A549 (cell line): Measurements from ENCODE around the gene RNF152. TPM values are rescaled to one million over a fixed set of nuclear protein-coding genes. Genes with fewer than 3 reads are reported as not detected.

Source experiments
- ATAC-seq, 2 experiments: fragments of 200-7000 bp in 1 of 2; fragments of >200 bp in 1 of 2; cut with Nextera tagmentation in 1 of 2; cut with Tn5 transposase in 1 of 2; 3 replicates each; pipeline versions ENCODE4 v1.8.0 to v1.9.1; 2018 to 2020; ENCODE audit warnings: mild to moderate bottlenecking in 1 of 2, moderate library complexity in 1 of 2
- CTCF ChIA-PET: fragments of 300-600 bp; sonication (Branson Sonifier 250); formaldehyde crosslinking; extraction: SDS; loops from one replicate; lab custom pipeline; 2021; ENCODE audit warnings: antibody characterized with exemption, inconsistent platforms; lab: Yijun Ruan, JAX
- POLR2A ChIA-PET: fragments of 350-600 bp; formaldehyde crosslinking; extraction: SDS; loops from one replicate; lab custom pipeline; 2021; ENCODE audit warnings: antibody characterized with exemption, inconsistent platforms; lab: Yijun Ruan, JAX
- DNase-seq, 2 experiments: peaks; one replicate each; pipeline versions ENCODE4 v3.0.0 to v3.0.0-alpha.2; 2011 to 2016; ENCODE audit warnings: low read depth in 1 of 2, low spot score in 1 of 2
- FAIRE-seq: peaks from 2 replicates; lab custom pipeline; 2011; peaks lifted over from hg19 to GRCh38; lab: Jason Lieb, UNC
- H3K27ac ChIP-seq, 2 experiments: fragments of >200 bp; sonication (Bioruptor Twin); formaldehyde crosslinking; 3 replicates each; pipeline ENCODE4 v1.5.1; 2016 to 2017
- H3K4me1 ChIP-seq: fragments of >200 bp; sonication (Bioruptor Twin); formaldehyde crosslinking; 3 replicates; pipeline ENCODE4 v1.6.1; 2016
- H3K4me2 ChIP-seq: fragments of >200 bp; sonication (Bioruptor Twin); formaldehyde crosslinking; 3 replicates; pipeline ENCODE4 v1.6.1; 2016
- H3K4me3 ChIP-seq: fragments of >200 bp; sonication (Bioruptor Twin); formaldehyde crosslinking; 3 replicates; pipeline ENCODE4 v1.5.1; 2016
- H3K9me3 ChIP-seq: fragments of >200 bp; sonication (Bioruptor Twin); formaldehyde crosslinking; 3 replicates; pipeline ENCODE4 v1.6.1; 2016
- BCL3 ChIP-seq: fragments of >200 bp; sonication (Bioruptor Twin); formaldehyde crosslinking; IDR thresholded peaks from 3 replicates; pipeline ENCODE4 v1.6.1; 2016
- BHLHE40 ChIP-seq: IDR thresholded peaks from 2 replicates; pipeline ENCODE4 v1.6.1; 2012; ENCODE audit warnings: low read depth, low read length, inconsistent platforms
- CBX2 ChIP-seq: fragments of 200-600 bp; sonication (generic); IDR thresholded peaks from 2 replicates; pipeline ENCODE4 v1.6.1; 2016; ENCODE audit warnings: low read depth, mild to moderate bottlenecking, borderline replicate concordance
- CEBPB ChIP-seq, 2 experiments: fragments of >200 bp in 1 of 2; sonication (Bioruptor Twin) in 1 of 2; formaldehyde crosslinking in 1 of 2; IDR thresholded peaks; 2 replicates each; pipeline ENCODE4 v1.6.1; 2012 to 2016
- CTCF ChIP-seq: fragments of >200 bp; sonication (Bioruptor Twin); formaldehyde crosslinking; IDR thresholded peaks from 3 replicates; pipeline ENCODE4 v1.5.1; 2016
- EP300 ChIP-seq, 2 experiments: fragments of >200 bp; sonication (Bioruptor Twin); formaldehyde crosslinking; IDR thresholded peaks; 2 replicates in 1 of 2; 3 replicates in 1 of 2; pipeline ENCODE4 v1.6.1; 2016 to 2017
- FOSB ChIP-seq: fragments of 250-450 bp; sonication (Bioruptor Pico); IDR thresholded peaks from 2 replicates; pipeline ENCODE4 v1.5.0; 2020; ENCODE audit warnings: mild to moderate bottlenecking, moderate library complexity
- GATA3 ChIP-seq: IDR thresholded peaks from 2 replicates; pipeline ENCODE4 v1.6.1; 2012; ENCODE audit warnings: borderline replicate concordance
- HOXB13 ChIP-seq: fragments of 250-450 bp; sonication (Bioruptor Pico); IDR thresholded peaks from 2 replicates; pipeline ENCODE4 v1.5.0; 2020; ENCODE audit warnings: low read depth, mild to moderate bottlenecking, moderate library complexity
- JUN ChIP-seq, 2 experiments: fragments of >200 bp; sonication (Bioruptor Twin); formaldehyde crosslinking; IDR thresholded peaks; 2 replicates in 1 of 2; 3 replicates in 1 of 2; pipeline ENCODE4 v1.6.1; 2016 to 2017
- KDM1A ChIP-seq: fragments of 200-600 bp; sonication (generic); IDR thresholded peaks from 2 replicates; pipeline ENCODE4 v1.6.1; 2016; ENCODE audit warnings: low read depth, mild to moderate bottlenecking
- MYC ChIP-seq: IDR thresholded peaks from 2 replicates; pipeline ENCODE4 v1.6.1; 2012; ENCODE audit warnings: mild to moderate bottlenecking, inconsistent platforms, low read length, improper control_type of control experiment, borderline replicate concordance
- NPAS2 ChIP-seq: fragments of 250-450 bp; sonication (Bioruptor Pico); IDR thresholded peaks from 2 replicates; pipeline ENCODE4 v1.8.0; 2022; ENCODE audit warnings: mild to moderate bottlenecking, moderate library complexity, borderline replicate concordance
- NR3C1 ChIP-seq: fragments of >200 bp; sonication (Bioruptor Twin); formaldehyde crosslinking; IDR thresholded peaks from 3 replicates; pipeline ENCODE4 v1.6.1; 2017
- RAD21 ChIP-seq, 2 experiments: fragments of >200 bp in 1 of 2; sonication (Bioruptor Twin) in 1 of 2; formaldehyde crosslinking in 1 of 2; IDR thresholded peaks in 1 of 2; conservative IDR thresholded peaks in 1 of 2; 2 replicates in 1 of 2; 3 replicates in 1 of 2; pipeline ENCODE4 v1.6.1; 2012 to 2018; ENCODE audit warnings: inconsistent platforms in 1 of 2
- ZC3H11A ChIP-seq: fragments of 450-650 bp; IDR thresholded peaks from 2 replicates; pipeline ENCODE4 v1.6.1; 2014; ENCODE audit warnings: antibody characterized with exemption, mild to moderate bottlenecking
- ZFP36 ChIP-seq: fragments of 450-650 bp; IDR thresholded peaks from 2 replicates; pipeline ENCODE4 v1.6.1; 2014; ENCODE audit warnings: borderline replicate concordance; ENCODE audit not compliant: partially characterized antibody
- ZNF302 ChIP-seq: fragments of 250-450 bp; sonication (Bioruptor Pico); IDR thresholded peaks from 2 replicates; pipeline ENCODE4 v1.9.0; 2021; ENCODE audit warnings: inconsistent platforms, mild to moderate bottlenecking, moderate library complexity
- ZSCAN20 ChIP-seq: fragments of 250-450 bp; sonication (Bioruptor Pico); IDR thresholded peaks from 2 replicates; pipeline ENCODE4 v1.8.0; 2022; ENCODE audit warnings: mild to moderate bottlenecking, moderate library complexity
- WGBS: methylation state at CpG from one replicate; pipeline ENCODE4 v1.1.6; 2017; ENCODE audit errors: missing lambda C conversion rate; 5-methylcytosine and 5-hydroxymethylcytosine counted together
- polyA plus RNA-seq, 4 experiments: library from polyadenylated mRNA; depleted of rRNA in 3 of 4; stranded (reverse); fragments of >200 nt; fragmentation: RNase III in 1 of 4; extraction: RNeasy Plus Mini Kit Qiagen cat#74134 plus additional on column Dnase treatment in 1 of 4; gene quantifications; 2 replicates in 3 of 4; 3 replicates in 1 of 4; pipeline ENCODE4 v1.2.3, GENCODE V29; 2011 to 2017
- TF ChIP-seq, protein P1 (sequence below): fragments of >200 bp; sonication (Bioruptor Twin); formaldehyde crosslinking; IDR thresholded peaks from 2 replicates; pipeline ENCODE4 v1.6.1; 2016
- TF ChIP-seq, protein P2 (sequence below): fragments of 250-450 bp; sonication (Bioruptor Pico); IDR thresholded peaks from 2 replicates; pipeline ENCODE4 v1.5.0; 2021; ENCODE audit warnings: mild to moderate bottlenecking, moderate library complexity, borderline replicate concordance
- TF ChIP-seq, protein P3 (sequence below): fragments of 250-450 bp; sonication (Bioruptor Pico); IDR thresholded peaks from 2 replicates; pipeline ENCODE4 v1.5.0; 2020; ENCODE audit warnings: low read depth, mild to moderate bottlenecking, moderate library complexity

The RNF152 gene
- polyA plus RNA-seq, 2 of the 4 experiments (the other 2 are of a cell fraction): 0.12 TPM; not detected in 1

DNA sequence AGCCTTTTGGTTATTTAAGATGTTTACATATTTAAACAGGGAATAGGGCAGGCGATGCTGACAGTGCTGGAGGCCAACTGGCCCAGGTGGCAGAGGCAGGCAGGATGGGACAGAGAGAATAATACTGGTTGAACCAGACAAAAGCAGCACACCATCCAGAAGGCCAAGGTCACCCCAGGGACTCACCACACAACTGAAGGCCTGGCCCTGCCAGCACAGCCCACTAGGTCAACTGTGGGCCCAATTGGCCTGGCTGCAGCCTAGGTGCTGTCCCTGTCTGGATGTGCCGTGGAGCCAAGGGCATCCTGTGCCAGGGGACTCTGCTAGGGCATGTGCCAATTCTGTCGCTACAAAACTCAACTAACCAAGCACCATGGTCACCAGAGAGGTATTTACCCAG is 69.2 kb downstream of the RNF152 start:
- no peaks in the 10 kb centered on the region for H3K9me3 ChIP-seq
- no peaks in the 10 kb centered on the region for H3K4me1 ChIP-seq
- FAIRE-seq (no peak), ATAC-seq (no peak), DNase-seq (no peak)
- CTCF ChIA-PET: no interaction called here
- POLR2A ChIA-PET: no interaction called here
- WGBS: 13% methylated on average over 1 of the region's 3 CpGs
- no peak overlapping the region for H3K4me2 ChIP-seq
- no peak overlapping the region for H3K4me3 ChIP-seq
- H3K27ac ChIP-seq: no peak overlapping the region
- TF ChIP-seq ZSCAN20 (no peak), KDM1A (no peak), GATA3 (no peak), NPAS2 (no peak), FOSB (CRISPR knock-in tag) (no peak), ZNF302 (no peak), EP300 (IDR thresholded peaks at IDR 0.05) (no peak), NR3C1 (no peak), MYC (no peak), ZC3H11A (no peak), JUN (IDR thresholded peaks at IDR 0.05) (no peak), RAD21 (conservative IDR thresholded peaks at IDR 0.05 in 1 of 2, IDR thresholded peaks at IDR 0.05 in 1 of 2) (no peak), ZFP36 (no peak), BCL3 (no peak), CEBPB (IDR thresholded peaks at IDR 0.05) (no peak), HOXB13 (CRISPR knock-in tag) (no peak)
- TF ChIP-seq, protein P1, sequence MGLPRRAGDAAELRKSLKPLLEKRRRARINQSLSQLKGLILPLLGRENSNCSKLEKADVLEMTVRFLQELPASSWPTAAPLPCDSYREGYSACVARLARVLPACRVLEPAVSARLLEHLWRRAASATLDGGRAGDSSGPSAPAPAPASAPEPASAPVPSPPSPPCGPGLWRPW: no peak

GRCh38 chr18:61822879-61823278 is 69.9 kb downstream of the RNF152 start:
- CTCF ChIA-PET: no interaction called here
- Histone ChIP-seq H3K9me3 (no peaks in the 10 kb centered on the region), H3K4me1 (no peaks in the 10 kb centered on the region), H3K27ac (no peak overlapping the region), H3K4me3 (no peak overlapping the region), H3K4me2 (no peak overlapping the region)
- 53% methylated on average over 4 of the region's 4 CpGs for WGBS
- DNase-seq (no peak), ATAC-seq (no peak), FAIRE-seq (no peak)
- POLR2A ChIA-PET: no interaction called here
- TF ChIP-seq CBX2: no peak
- TF ChIP-seq, protein P2, sequence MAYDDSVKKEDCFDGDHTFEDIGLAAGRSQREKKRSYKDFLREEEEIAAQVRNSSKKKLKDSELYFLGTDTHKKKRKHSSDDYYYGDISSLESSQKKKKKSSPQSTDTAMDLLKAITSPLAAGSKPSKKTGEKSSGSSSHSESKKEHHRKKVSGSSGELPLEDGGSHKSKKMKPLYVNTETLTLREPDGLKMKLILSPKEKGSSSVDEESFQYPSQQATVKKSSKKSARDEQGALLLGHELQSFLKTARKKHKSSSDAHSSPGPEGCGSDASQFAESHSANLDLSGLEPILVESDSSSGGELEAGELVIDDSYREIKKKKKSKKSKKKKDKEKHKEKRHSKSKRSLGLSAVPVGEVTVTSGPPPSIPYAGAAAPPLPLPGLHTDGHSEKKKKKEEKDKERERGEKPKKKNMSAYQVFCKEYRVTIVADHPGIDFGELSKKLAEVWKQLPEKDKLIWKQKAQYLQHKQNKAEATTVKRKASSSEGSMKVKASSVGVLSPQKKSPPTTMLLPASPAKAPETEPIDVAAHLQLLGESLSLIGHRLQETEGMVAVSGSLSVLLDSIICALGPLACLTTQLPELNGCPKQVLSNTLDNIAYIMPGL (CRISPR knock-in tag): no peak
- TF ChIP-seq, protein P3, sequence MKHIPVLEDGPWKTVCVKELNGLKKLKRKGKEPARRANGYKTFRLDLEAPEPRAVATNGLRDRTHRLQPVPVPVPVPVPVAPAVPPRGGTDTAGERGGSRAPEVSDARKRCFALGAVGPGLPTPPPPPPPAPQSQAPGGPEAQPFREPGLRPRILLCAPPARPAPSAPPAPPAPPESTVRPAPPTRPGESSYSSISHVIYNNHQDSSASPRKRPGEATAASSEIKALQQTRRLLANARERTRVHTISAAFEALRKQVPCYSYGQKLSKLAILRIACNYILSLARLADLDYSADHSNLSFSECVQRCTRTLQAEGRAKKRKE (CRISPR knock-in tag): no peak
- TF ChIP-seq CTCF: no peak
- no peak for TF ChIP-seq BHLHE40
